Superior temporal gyrus (tissue), 1 donor: ENCODE measurements around the gene ADGRD1.

Experiments used
- DNase-seq: peaks from one replicate; pipeline ENCODE4 v3.0.0-alpha.2; 2016; ENCODE audit errors: extremely low spot score

ADGRD1 gene

GRCh38 chr12:130965668-130966067 lies 12.0 kb downstream of the ADGRD1 start:
- DNase-seq: no peak

- DNase-seq: no peak
These were observed 12.8 kb downstream of the ADGRD1 start for GRCh38 chr12:130966443-130967030.

GRCh38 chr12:130967636-130968035 lies 13.9 kb downstream of the ADGRD1 start:
- DNase-seq: no peak

GRCh38 chr12:130968611-130969010 lies 14.9 kb downstream of the ADGRD1 start:
- DNase-seq: no peak

- DNase-seq: no peak
These were observed 15.5 kb downstream of the ADGRD1 start for GRCh38 chr12:130969223-130969622.

GRCh38 chr12:130970165-130970907 lies 16.6 kb downstream of the ADGRD1 start:
- no peak for DNase-seq

- no peak for DNase-seq
These were observed 17.2 kb downstream of the ADGRD1 start for GRCh38 chr12:130970908-130971233.

GRCh38 chr12:130971925-130972585 lies 18.3 kb downstream of the ADGRD1 start:
- no peak for DNase-seq

GRCh38 chr12:130972586-130972950 lies 18.9 kb downstream of the ADGRD1 start:
- no peak for DNase-seq

- no peak for DNase-seq
These were observed 19.4 kb downstream of the ADGRD1 start for GRCh38 chr12:130973109-130973508.

GRCh38 chr12:130973906-130974305 lies 20.2 kb downstream of the ADGRD1 start:
- DNase-seq: no peak

- DNase-seq: no peak
These were observed 21.4 kb downstream of the ADGRD1 start for GRCh38 chr12:130975116-130975515.

- no peak for DNase-seq
These were observed 22.5 kb downstream of the ADGRD1 start for GRCh38 chr12:130976171-130976720.

- DNase-seq: no peak
These were observed 23.5 kb downstream of the ADGRD1 start for GRCh38 chr12:130977046-130977742.

- no peak for DNase-seq
These were observed 24.0 kb downstream of the ADGRD1 start for GRCh38 chr12:130977743-130978095.

- no peak for DNase-seq
These were observed 25.1 kb downstream of the ADGRD1 start for GRCh38 chr12:130978785-130979184.

GRCh38 chr12:130981074-130981742 lies 27.5 kb downstream of the ADGRD1 start:
- DNase-seq: no peak

GRCh38 chr12:130981911-130982310 lies 28.2 kb downstream of the ADGRD1 start:
- DNase-seq: no peak

- DNase-seq: no peak
These were observed 29.0 kb downstream of the ADGRD1 start for GRCh38 chr12:130982565-130983225.

- DNase-seq: peak; percentile 49
These were observed 29.8 kb downstream of the ADGRD1 start for GRCh38 chr12:130983328-130984017.
